ENCODE measurements around the gene SUPT3H.

Gene SUPT3H

DNA sequence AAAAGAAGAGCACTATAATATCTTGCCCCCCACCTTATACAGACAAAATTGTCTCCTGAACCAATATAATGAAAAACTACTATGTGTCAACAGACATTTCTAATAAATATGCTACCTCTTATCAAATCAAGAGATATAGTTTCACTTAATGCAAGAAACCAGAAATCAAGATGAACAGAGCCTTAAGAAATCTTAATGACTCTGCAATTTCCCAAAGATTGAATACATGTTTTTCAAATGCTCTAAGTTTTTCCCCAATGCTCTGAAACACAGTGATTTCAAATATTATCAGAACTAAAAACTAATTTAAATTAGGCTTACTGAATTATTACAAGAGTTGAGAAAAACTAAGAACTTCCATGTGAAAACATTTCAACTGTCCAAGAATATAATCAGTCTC is 13.3 kb downstream of the SUPT3H start:
- no peak overlapping the region for H3K9ac ChIP-seq (ENCODE audit: insufficient read length)
- no peak for DNase-seq (ENCODE audit: low read depth, low spot score)

DNA sequence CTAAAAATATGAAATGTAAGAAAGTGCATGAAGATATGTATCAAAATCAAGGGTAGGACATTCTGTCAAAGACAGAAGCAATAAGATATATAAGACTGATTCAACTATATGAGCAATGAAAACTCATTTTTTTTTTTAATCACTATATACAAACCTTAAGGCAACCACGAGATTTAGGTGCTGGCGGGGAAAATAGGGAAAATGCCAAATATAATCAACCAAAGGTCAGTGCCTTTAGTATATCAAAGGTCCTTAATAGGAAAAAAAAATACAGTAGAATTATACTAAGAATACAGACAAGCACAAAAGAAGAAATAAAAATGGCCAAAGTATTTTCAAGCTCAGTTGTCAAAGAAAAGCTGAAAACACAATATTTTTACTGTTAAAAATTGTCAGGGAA is 24.1 kb downstream of the SUPT3H start:
- H3K4me3 ChIP-seq: no peak overlapping the region
- H3K36me3 ChIP-seq (ENCODE audit: insufficient read depth, low read length): no peaks in the 10 kb centered on the region
- no peak for DNase-seq (ENCODE audit: low read depth, low spot score)
- no peak overlapping the region for H3K9ac ChIP-seq (ENCODE audit: insufficient read length)
- H3K9me3 ChIP-seq (ENCODE audit: low read depth, low read length): no peaks in the 10 kb centered on the region
- TF ChIP-seq FOXP2 (optimal IDR thresholded peaks at IDR 0.05; ENCODE audit: control extremely low read depth, extremely low read length, insufficient read depth) (no peak), EZH2 (IDR thresholded peaks at IDR 0.05) (no peak), POLR2AphosphoS5 (IDR thresholded peaks at IDR 0.05; ENCODE audit: borderline replicate concordance, low read depth, low read length) (no peak)
- peak overlapping the region; percentile 23; the same call in 1 of the 2 replicates for H3K27ac ChIP-seq

More for the DNA sequence above, 13.3 kb downstream of the SUPT3H start:
- no peak for TF ChIP-seq EZH2 (IDR thresholded peaks at IDR 0.05)
- no peak overlapping the region for H3K4me3 ChIP-seq
- H3K27ac ChIP-seq: no peak overlapping the region; the same call in 1 of the 2 replicates
- H3K9me3 ChIP-seq (ENCODE audit: low read depth, low read length): no peaks in the 10 kb centered on the region
- H3K36me3 ChIP-seq (ENCODE audit: insufficient read depth, low read length): no peaks in the 10 kb centered on the region

DNA sequence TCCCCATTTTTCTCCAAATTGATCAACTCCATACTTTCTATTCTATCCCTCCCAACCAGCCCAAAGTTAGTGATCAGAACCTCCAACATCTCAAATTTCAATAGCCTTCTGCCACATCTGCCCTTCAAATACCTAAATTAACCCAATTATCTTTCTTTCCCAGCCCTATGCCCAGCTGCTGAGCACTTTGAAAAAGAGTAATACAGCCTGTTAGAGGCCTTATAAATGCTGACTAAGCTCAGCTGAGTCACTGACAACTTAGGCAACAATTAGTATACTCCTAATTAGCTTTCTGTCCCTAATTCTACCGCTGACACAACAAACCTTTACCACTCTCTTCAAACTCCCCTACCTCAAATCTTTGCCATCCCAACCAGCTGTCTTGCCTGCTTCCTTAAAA is 26.1 kb downstream of the SUPT3H start:
- Histone ChIP-seq H3K36me3 (ENCODE audit: insufficient read depth, low read length) (no peaks in the 10 kb centered on the region), H3K27ac (no peak overlapping the region), H3K9ac (ENCODE audit: insufficient read length) (no peak overlapping the region), H3K4me3 (no peak overlapping the region), H3K9me3 (ENCODE audit: low read depth, low read length) (no peaks in the 10 kb centered on the region)
- no peak for DNase-seq (ENCODE audit: low read depth, low spot score)
- TF ChIP-seq POLR2AphosphoS5 (IDR thresholded peaks at IDR 0.05; ENCODE audit: borderline replicate concordance, low read depth, low read length): no peak
- no peak for TF ChIP-seq FOXP2 (optimal IDR thresholded peaks at IDR 0.05; ENCODE audit: control extremely low read depth, extremely low read length, insufficient read depth)

DNA sequence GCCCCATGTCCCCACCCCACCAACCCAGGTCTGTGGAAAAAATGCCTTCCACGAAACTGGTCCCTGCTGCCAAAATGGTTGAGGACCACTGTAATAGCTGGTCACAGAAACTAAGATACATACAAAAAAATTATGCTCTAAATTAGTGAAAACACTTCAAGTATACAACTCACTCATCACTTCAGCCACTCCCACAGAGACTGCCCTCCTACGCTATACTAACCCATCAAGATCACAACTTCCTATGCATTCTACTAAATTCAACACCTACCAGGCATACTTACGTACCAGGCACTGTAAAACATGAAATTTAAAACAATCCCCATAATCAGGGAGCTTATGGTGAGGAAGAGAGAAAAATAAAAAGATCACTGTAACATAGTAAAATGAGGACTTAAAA is 26.7 kb downstream of the SUPT3H start:
- H3K27ac ChIP-seq: no peak overlapping the region
- no peak for TF ChIP-seq POLR2AphosphoS5 (IDR thresholded peaks at IDR 0.05; ENCODE audit: borderline replicate concordance, low read depth, low read length)
- no peak for TF ChIP-seq FOXP2 (optimal IDR thresholded peaks at IDR 0.05; ENCODE audit: control extremely low read depth, extremely low read length, insufficient read depth)
- no peak for TF ChIP-seq EZH2 (IDR thresholded peaks at IDR 0.05)
- H3K9me3 ChIP-seq (ENCODE audit: low read depth, low read length): no peaks in the 10 kb centered on the region
- no peak overlapping the region for H3K4me3 ChIP-seq
- DNase-seq (ENCODE audit: low read depth, low spot score): no peak
- H3K36me3 ChIP-seq (ENCODE audit: insufficient read depth, low read length): no peaks in the 10 kb centered on the region
- no peak overlapping the region for H3K9ac ChIP-seq (ENCODE audit: insufficient read length)

DNA sequence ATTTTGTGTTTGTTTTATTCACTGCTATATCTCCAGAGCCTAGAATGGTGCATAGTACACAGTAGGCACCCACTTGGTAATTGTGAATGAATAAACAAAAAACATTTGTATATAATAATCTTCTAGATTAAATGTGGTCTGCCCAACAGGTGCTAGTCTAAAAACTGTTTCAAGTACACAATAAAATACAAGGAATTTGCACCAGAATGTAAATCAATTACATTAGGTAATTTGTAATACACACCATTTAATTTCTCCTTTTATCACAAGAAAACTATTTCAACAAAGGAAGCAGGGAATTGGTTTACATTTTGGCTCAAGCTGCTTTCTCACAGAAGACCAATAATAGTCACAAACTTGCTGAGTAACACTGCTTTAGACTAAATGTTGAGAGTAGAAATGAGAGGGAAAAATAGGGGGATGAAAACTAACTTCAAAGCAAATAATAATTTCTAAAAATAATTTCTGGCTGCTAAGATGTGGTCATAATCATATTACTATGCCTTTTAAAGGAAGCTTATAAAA is 27.5 kb downstream of the SUPT3H start:
- Histone ChIP-seq H3K4me3 (no peak overlapping the region), H3K27ac (no peak overlapping the region), H3K9ac (ENCODE audit: insufficient read length) (no peak overlapping the region), H3K36me3 (ENCODE audit: insufficient read depth, low read length) (no peaks in the 10 kb centered on the region), H3K9me3 (ENCODE audit: low read depth, low read length) (no peaks in the 10 kb centered on the region)
- DNase-seq (ENCODE audit: low read depth, low spot score): no peak
- no peak for TF ChIP-seq FOXP2 (optimal IDR thresholded peaks at IDR 0.05; ENCODE audit: control extremely low read depth, extremely low read length, insufficient read depth)
- TF ChIP-seq POLR2AphosphoS5 (IDR thresholded peaks at IDR 0.05; ENCODE audit: borderline replicate concordance, low read depth, low read length): no peak
- TF ChIP-seq EZH2 (IDR thresholded peaks at IDR 0.05): no peak

DNA sequence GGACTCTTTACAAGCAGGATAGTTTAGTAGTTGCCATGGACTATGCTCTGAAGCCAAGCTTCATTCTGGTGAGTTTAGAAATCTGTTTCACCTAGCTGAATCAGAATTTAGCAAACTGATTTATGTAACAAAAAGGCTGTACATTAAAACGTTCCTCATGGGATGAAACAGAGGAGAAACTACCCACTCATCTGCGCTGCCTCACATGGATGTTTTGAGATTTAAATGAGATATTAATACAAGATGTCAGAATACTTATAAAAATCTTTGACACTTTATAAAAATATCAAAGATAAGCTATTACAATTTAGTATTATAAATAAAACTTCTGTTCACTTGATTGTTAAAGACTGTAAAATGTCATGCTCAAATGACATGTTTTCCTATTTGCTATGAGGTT is 32.8 kb downstream of the SUPT3H start:
- Histone ChIP-seq H3K9ac (ENCODE audit: insufficient read length) (no peak overlapping the region), H3K4me3 (no peak overlapping the region), H3K36me3 (ENCODE audit: insufficient read depth, low read length) (no peaks in the 10 kb centered on the region), H3K9me3 (ENCODE audit: low read depth, low read length) (no peaks in the 10 kb centered on the region), H3K27ac (no peak overlapping the region)
- no peak for DNase-seq (ENCODE audit: low read depth, low spot score)
- TF ChIP-seq FOXP2 (optimal IDR thresholded peaks at IDR 0.05; ENCODE audit: control extremely low read depth, extremely low read length, insufficient read depth) (no peak), POLR2AphosphoS5 (IDR thresholded peaks at IDR 0.05; ENCODE audit: borderline replicate concordance, low read depth, low read length) (no peak), EZH2 (IDR thresholded peaks at IDR 0.05) (no peak)

DNA sequence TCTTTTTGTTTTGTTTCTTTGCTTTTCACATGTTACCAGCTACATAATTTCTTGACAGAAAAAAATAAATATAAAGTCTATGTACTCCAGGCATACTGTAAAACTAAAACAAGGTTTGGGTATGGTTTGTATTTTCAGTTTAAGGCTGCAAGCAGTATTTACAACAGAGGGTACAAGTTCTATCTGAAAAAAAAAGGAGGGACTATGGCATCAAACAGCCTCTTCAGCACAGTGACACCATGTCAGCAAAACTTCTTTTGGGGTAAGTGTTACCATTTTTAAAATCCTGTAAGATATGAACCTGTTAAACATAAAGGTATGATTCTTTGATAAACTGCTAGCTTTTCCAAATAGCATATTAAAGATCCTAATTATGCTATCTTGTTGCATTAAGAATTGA is 49.2 kb downstream of the SUPT3H start:
- H3K36me3 ChIP-seq (ENCODE audit: insufficient read depth, low read length): no peaks in the 10 kb centered on the region; the same call in 1 of the 2 replicates
- peak overlapping the region; percentile 92 for H3K27ac ChIP-seq
- peak overlapping the region; percentile 77 for H3K9ac ChIP-seq (ENCODE audit: insufficient read length)
- H3K9me3 ChIP-seq (ENCODE audit: low read depth, low read length): no peaks in the 10 kb centered on the region
- DNase-seq (ENCODE audit: low read depth, low spot score): no peak
- H3K4me3 ChIP-seq: peak overlapping the region; percentile 80
- TF ChIP-seq EZH2 (IDR thresholded peaks at IDR 0.05) (no peak), POLR2AphosphoS5 (IDR thresholded peaks at IDR 0.05; ENCODE audit: borderline replicate concordance, low read depth, low read length) (no peak), FOXP2 (optimal IDR thresholded peaks at IDR 0.05; ENCODE audit: control extremely low read depth, extremely low read length, insufficient read depth) (no peak)

DNA sequence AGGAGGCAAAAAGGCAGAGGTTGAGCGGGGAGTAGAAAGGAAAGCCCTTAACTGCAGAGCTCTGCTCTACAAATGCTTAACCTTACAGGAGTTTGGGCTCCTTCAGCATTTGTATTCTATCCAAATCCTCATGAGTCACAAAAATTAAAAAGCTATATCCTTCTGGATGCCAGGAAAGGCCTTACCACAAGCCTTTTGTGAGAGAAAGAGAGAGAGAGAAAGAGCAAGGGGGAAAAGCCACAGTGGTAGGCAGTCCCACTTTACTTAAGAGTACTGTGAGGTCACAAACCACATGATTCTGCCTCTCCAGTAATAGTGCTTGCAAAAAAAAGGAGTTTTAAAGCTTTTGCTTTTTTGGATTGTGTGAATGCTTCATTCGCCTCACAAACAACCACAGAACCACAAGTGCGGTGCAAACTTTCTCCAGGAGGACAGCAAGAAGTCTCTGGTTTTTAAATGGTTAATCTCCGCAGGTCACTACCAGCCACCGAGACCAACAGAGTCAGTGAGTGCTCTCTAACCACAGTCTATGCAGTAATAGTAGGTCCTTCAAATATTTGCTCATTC is 49.7 kb downstream of the SUPT3H start, which contains the start of gene RUNX2:
TSS of gene RUNX2 (plus strand) at position 375 of the 567 bp plus-strand sequence. CDS start 397 bp downstream, outside the sequence.
- Histone ChIP-seq H3K36me3 (ENCODE audit: insufficient read depth, low read length) (no peaks in the 10 kb centered on the region; the same call in 1 of the 2 replicates), H3K9ac (ENCODE audit: insufficient read length) (peak within 1 kb of the TSS; percentile 77), H3K27ac (peak within 1 kb of the TSS; percentile 92), H3K9me3 (ENCODE audit: low read depth, low read length) (no peaks in the 10 kb centered on the region), H3K4me3 (peak within 1 kb of the TSS; percentile 80)
- DNase-seq (ENCODE audit: low read depth, low spot score): peak; percentile 55
- TF ChIP-seq EZH2 (IDR thresholded peaks at IDR 0.05) (no peak), POLR2AphosphoS5 (IDR thresholded peaks at IDR 0.05; ENCODE audit: borderline replicate concordance, low read depth, low read length) (no peak), FOXP2 (optimal IDR thresholded peaks at IDR 0.05; ENCODE audit: control extremely low read depth, extremely low read length, insufficient read depth) (no peak)

Data from SK-N-MC (cell line).